Upper lobe of right lung (tissue), 1 donor: Measurements from ENCODE around the gene LEMD1. TPM values are rescaled to one million over a fixed set of nuclear protein-coding genes. Genes with fewer than 3 reads are reported as not detected.
"Not testable (repeated sequence)": the region's sequence is repeated elsewhere in the genome, so short reads cannot be mapped to it uniquely, and the experiment has no call there.

ENCODE experiments used
- ATAC-seq: fragments of 200-7000 bp; cut with Tn5 transposase; one replicate; pipeline ENCODE4 v1.9.1; 2020; ENCODE audit warnings: mild to moderate bottlenecking, moderate library complexity
- DNase-seq: peaks from one replicate; pipeline ENCODE4 v3.0.0-alpha.2; 2020
- H3K27ac ChIP-seq: fragments of 200-600 bp; one replicate; pipeline ENCODE4 v1.8.0; 2022
- H3K27me3 ChIP-seq: fragments of 200-600 bp; one replicate; pipeline ENCODE4 v1.8.0; 2022; ENCODE audit warnings: mild to moderate bottlenecking
- H3K36me3 ChIP-seq: fragments of 200-600 bp; one replicate; pipeline ENCODE4 v1.8.0; 2022
- H3K4me1 ChIP-seq: fragments of 200-600 bp; one replicate; pipeline ENCODE4 v1.8.0; 2022
- H3K4me3 ChIP-seq: fragments of 200-600 bp; one replicate; pipeline ENCODE4 v1.8.0; 2022; ENCODE audit warnings: mild to moderate bottlenecking
- H3K9me3 ChIP-seq: fragments of 200-600 bp; one replicate; pipeline ENCODE4 v1.8.0; 2022
- CTCF ChIP-seq: fragments of 200-600 bp; IDR thresholded peaks from one replicate; pipeline ENCODE4 v1.8.0; 2022; ENCODE audit warnings: antibody characterized with exemption
- intact Hi-C: fragments of 100-400 bp; cut with DNase I; formaldehyde crosslinking; loops from one replicate; pipeline ENCODE4 v1.11.0; 2022
- total RNA-seq: library from RNA; stranded (reverse); fragmentation: NEBNext Ultra II Directional; extraction: Animal tissue kit (Norgen Biotek cat#: 25700); gene quantifications from one replicate; pipeline ENCODE4 v1.2.1, GENCODE V29; 2021
- donor health status: DM: no; HTN: yes; CAD: no; lungs with severe emphysema.

LEMD1 gene
- total RNA-seq, 1 donor from 2014 or later, result 2.1 TPM

GRCh38 chr1:205420938-205421337 is 918 bp downstream of the LEMD1 start:
- Histone ChIP-seq H3K27ac (no peak overlapping the region), H3K4me1 (no peaks in the 10 kb centered on the region), H3K4me3 (no peak overlapping the region), H3K27me3 (peaks cover 10% of the 10 kb centered on the region), H3K9me3 (no peaks in the 10 kb centered on the region), H3K36me3 (no peaks in the 10 kb centered on the region)
- no peak for ATAC-seq
- DNase-seq, result no peak
- intact Hi-C loops, result no loop called here
- TF ChIP-seq CTCF, result no peak

- intact Hi-C loops, result no loop called here
- no peak for DNase-seq
- no peak for TF ChIP-seq CTCF
These were observed 3.8 kb downstream of the LEMD1 start for GRCh38 chr1:205417870-205418635.

GRCh38 chr1:205416322-205416721 is 5.5 kb downstream of the LEMD1 start:
- H3K9me3 ChIP-seq, result no peaks in the 10 kb centered on the region
- no peak for ATAC-seq
- no peak for TF ChIP-seq CTCF
- no peak for DNase-seq
- intact Hi-C loops, result no loop called here
- H3K36me3 ChIP-seq, result no peaks in the 10 kb centered on the region
- H3K27ac ChIP-seq, result no peak overlapping the region
- no peaks in the 10 kb centered on the region for H3K4me1 ChIP-seq
- no peak overlapping the region for H3K4me3 ChIP-seq
- H3K27me3 ChIP-seq, result no peaks in the 10 kb centered on the region

More at GRCh38 chr1:205417870-205418635, 3.8 kb downstream of the LEMD1 start:
- no peaks in the 10 kb centered on the region for H3K36me3 ChIP-seq
- no peaks in the 10 kb centered on the region for H3K4me1 ChIP-seq
- H3K9me3 ChIP-seq, result no peaks in the 10 kb centered on the region
- no peak overlapping the region for H3K4me3 ChIP-seq
- no peak overlapping the region for H3K27ac ChIP-seq
- no peak for ATAC-seq
- no peaks in the 10 kb centered on the region for H3K27me3 ChIP-seq

- TF ChIP-seq CTCF, result no peak
These were observed 11.1 kb downstream of the LEMD1 start for GRCh38 chr1:205410581-205411298.

GRCh38 chr1:205407970-205408369 is 13.9 kb downstream of the LEMD1 start:
- H3K9me3 ChIP-seq, result no peaks in the 10 kb centered on the region
- H3K27ac ChIP-seq, result no peak overlapping the region
- H3K36me3 ChIP-seq, result no peaks in the 10 kb centered on the region
- DNase-seq (no peak), ATAC-seq (no peak)
- H3K4me1 ChIP-seq, result no peaks in the 10 kb centered on the region
- H3K4me3 ChIP-seq, result no peak overlapping the region
- intact Hi-C loops, result no loop called here
- H3K27me3 ChIP-seq, result no peaks in the 10 kb centered on the region
- TF ChIP-seq CTCF, result no peak

More at GRCh38 chr1:205410581-205411298, 11.1 kb downstream of the LEMD1 start:
- no peaks in the 10 kb centered on the region for H3K4me1 ChIP-seq
- no peaks in the 10 kb centered on the region for H3K9me3 ChIP-seq
- no peaks in the 10 kb centered on the region for H3K27me3 ChIP-seq
- H3K27ac ChIP-seq, result no peak overlapping the region
- intact Hi-C loops, result no loop called here
- no peak for ATAC-seq
- H3K4me3 ChIP-seq, result no peak overlapping the region
- DNase-seq, result no peak
- H3K36me3 ChIP-seq, result no peaks in the 10 kb centered on the region

GRCh38 chr1:205406252-205406651 is 15.6 kb downstream of the LEMD1 start:
- H3K4me3 ChIP-seq, H3K27me3 ChIP-seq, H3K4me1 ChIP-seq, intact Hi-C loops, H3K36me3 ChIP-seq, DNase-seq, ATAC-seq, H3K27ac ChIP-seq, H3K9me3 ChIP-seq: not testable (repeated sequence)

GRCh38 chr1:205404484-205404883 is 17.4 kb downstream of the LEMD1 start:
- H3K9me3 ChIP-seq, H3K27me3 ChIP-seq, ATAC-seq, H3K4me3 ChIP-seq, DNase-seq, H3K27ac ChIP-seq, H3K36me3 ChIP-seq, H3K4me1 ChIP-seq, intact Hi-C loops: not testable (repeated sequence)
